ENCODE data around the gene GRIN2C. TPM values are rescaled to one million over a fixed set of nuclear protein-coding genes. Genes with fewer than 3 reads are reported as not detected.

The GRIN2C gene
- total RNA-seq, 1 donor from 2014 or later = not detected

DNA sequence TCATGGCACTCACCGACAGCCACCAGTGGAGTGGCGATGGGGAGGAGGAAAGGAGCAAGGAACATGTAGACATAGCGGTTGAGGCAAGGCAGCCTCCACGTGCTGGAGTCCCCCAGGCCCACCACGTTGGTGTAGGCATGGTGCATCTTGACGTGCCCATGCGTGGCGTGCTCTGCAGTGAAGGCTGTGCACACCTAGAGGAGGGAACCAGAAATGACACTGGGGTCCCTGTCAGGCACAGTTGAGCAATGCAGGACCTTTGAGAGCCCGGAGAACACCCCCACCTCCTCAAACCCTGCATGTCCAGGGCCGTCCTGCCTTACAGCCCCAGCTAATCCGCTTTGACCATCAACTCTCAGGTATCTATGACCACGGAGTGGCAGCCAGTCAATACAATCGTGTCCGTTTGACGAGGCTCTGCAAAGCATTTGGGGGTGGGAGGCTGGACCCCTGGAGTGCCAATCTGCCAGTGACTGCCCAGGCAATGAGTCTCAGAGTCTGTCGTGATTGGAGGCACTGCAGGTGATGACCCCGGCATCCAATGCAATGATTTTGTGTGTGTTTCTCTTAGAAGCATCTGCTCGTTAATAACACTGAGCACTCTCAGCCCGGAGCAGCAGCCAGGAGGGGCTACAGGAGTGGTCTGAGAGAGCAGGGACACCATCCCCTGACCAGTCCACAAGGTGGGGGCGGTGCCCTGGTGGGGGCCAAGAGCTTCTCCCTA lies 23.0 kb upstream of the GRIN2C start:
- no peak overlapping the region for H2AFZ ChIP-seq (replicated peaks)
- no peak overlapping the region for H3K27ac ChIP-seq
- H3K4me1 ChIP-seq = peaks cover 6% of the 10 kb centered on the region
- Mint-ChIP-seq H3K36me3 (no peaks in the 10 kb centered on the region), H3K9me3 (no peaks in the 10 kb centered on the region), H3K27ac (no peak overlapping the region), H3K4me3 (no peak overlapping the region), H3K4me1 (peaks cover 6% of the 10 kb centered on the region), H3K27me3 (ENCODE audit: insufficient read depth, low read depth) (peaks cover 20% of the 10 kb centered on the region)
- no peaks in the 10 kb centered on the region for H3K9me3 ChIP-seq (ENCODE audit: low read depth)
- peak; percentile 22 for DNase-seq (ENCODE audit: low spot score)
- no peaks in the 10 kb centered on the region for H4K20me1 ChIP-seq (ENCODE audit: low read depth)
- no peaks in the 10 kb centered on the region for H3K79me2 ChIP-seq (ENCODE audit: low read depth)
- no peaks in the 10 kb centered on the region for H3K36me3 ChIP-seq
- no peaks in the 10 kb centered on the region for H3K27me3 ChIP-seq
- no peak overlapping the region for H3K9ac ChIP-seq
- H3K4me2 ChIP-seq = peak overlapping the region; percentile 13
- no peak overlapping the region for H3K4me3 ChIP-seq
- TF ChIP-seq, protein P1, sequence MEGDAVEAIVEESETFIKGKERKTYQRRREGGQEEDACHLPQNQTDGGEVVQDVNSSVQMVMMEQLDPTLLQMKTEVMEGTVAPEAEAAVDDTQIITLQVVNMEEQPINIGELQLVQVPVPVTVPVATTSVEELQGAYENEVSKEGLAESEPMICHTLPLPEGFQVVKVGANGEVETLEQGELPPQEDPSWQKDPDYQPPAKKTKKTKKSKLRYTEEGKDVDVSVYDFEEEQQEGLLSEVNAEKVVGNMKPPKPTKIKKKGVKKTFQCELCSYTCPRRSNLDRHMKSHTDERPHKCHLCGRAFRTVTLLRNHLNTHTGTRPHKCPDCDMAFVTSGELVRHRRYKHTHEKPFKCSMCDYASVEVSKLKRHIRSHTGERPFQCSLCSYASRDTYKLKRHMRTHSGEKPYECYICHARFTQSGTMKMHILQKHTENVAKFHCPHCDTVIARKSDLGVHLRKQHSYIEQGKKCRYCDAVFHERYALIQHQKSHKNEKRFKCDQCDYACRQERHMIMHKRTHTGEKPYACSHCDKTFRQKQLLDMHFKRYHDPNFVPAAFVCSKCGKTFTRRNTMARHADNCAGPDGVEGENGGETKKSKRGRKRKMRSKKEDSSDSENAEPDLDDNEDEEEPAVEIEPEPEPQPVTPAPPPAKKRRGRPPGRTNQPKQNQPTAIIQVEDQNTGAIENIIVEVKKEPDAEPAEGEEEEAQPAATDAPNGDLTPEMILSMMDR (IDR thresholded peaks at IDR 0.05) = no peak
- TF ChIP-seq EZH2phosphoT487 (IDR thresholded peaks at IDR 0.05) = no peak
- TF ChIP-seq EZH2 (IDR thresholded peaks at IDR 0.05) = no peak
- H3F3A ChIP-seq (ENCODE audit: low read depth) = no peaks in the 10 kb centered on the region

DNA sequence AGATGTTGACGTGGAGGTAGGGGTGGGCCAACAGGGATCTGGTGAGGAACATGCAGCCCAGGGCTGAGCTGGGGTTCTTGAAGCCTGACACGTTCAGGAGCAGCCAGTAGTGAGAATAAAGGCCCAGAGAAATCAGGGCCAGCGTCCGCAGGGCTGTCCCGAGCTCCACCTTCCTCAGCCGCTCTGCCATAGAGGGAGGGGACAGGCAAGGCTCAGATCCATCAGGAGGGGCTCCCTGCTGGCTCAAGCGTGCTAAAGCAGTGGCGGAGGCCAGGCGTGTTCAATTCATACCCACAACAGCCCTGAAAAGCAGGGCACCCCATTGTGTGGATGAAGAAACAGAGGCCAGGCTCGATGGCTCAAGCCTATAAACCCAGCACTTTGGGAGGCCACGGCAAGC lies 21.4 kb upstream of the GRIN2C start:
- Mint-ChIP-seq H3K4me1 (peaks cover 6% of the 10 kb centered on the region), H3K36me3 (no peaks in the 10 kb centered on the region), H3K4me3 (no peak overlapping the region), H3K27ac (no peak overlapping the region), H3K27me3 (ENCODE audit: insufficient read depth, low read depth) (peaks cover 17% of the 10 kb centered on the region), H3K9me3 (no peaks in the 10 kb centered on the region)
- H3K27me3 ChIP-seq = no peaks in the 10 kb centered on the region
- no peaks in the 10 kb centered on the region for H4K20me1 ChIP-seq (ENCODE audit: low read depth)
- TF ChIP-seq, protein P1 (IDR thresholded peaks at IDR 0.05) = no peak
- no peak for TF ChIP-seq EZH2phosphoT487 (IDR thresholded peaks at IDR 0.05)
- TF ChIP-seq EZH2 (IDR thresholded peaks at IDR 0.05) = no peak
- peaks cover 6% of the 10 kb centered on the region for H3K4me1 ChIP-seq
- no peaks in the 10 kb centered on the region for H3K79me2 ChIP-seq (ENCODE audit: low read depth)
- H3K27ac ChIP-seq = no peak overlapping the region
- DNase-seq (ENCODE audit: low spot score) = no peak
- H3K9me3 ChIP-seq (ENCODE audit: low read depth) = no peaks in the 10 kb centered on the region
- H2AFZ ChIP-seq (replicated peaks) = no peak overlapping the region
- H3F3A ChIP-seq (ENCODE audit: low read depth) = no peaks in the 10 kb centered on the region
- no peak overlapping the region for H3K4me3 ChIP-seq
- H3K36me3 ChIP-seq = no peaks in the 10 kb centered on the region
- no peak overlapping the region for H3K9ac ChIP-seq
- H3K4me2 ChIP-seq = no peak overlapping the region

DNA sequence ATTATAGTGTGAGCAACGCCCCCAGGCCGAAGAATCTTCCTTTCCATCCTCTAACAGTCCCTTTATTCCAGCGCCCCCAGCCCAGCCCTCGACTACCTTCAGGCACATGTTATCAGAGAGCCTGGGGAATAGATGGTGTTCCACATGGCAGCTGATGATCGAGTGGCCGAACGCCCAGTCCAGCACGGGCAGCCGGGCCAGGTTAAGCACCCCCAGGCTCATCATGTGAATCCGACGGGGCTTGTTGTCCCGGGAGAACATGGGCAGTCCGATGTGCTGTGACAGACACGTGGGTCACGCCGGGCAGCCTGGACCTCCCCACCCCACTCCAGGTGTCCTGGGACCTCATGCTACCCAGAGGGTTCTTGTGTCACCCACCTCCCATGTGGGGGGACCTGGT lies 19.6 kb upstream of the GRIN2C start:
- no peaks in the 10 kb centered on the region for H3K36me3 ChIP-seq
- no peak overlapping the region for H3K27ac ChIP-seq
- H3K27me3 ChIP-seq = no peaks in the 10 kb centered on the region
- no peaks in the 10 kb centered on the region for H3K79me2 ChIP-seq (ENCODE audit: low read depth)
- H3K4me3 ChIP-seq = no peak overlapping the region
- DNase-seq (ENCODE audit: low spot score) = no peak
- no peak for TF ChIP-seq EZH2phosphoT487 (IDR thresholded peaks at IDR 0.05)
- TF ChIP-seq, protein P1 (IDR thresholded peaks at IDR 0.05) = no peak
- no peak for TF ChIP-seq EZH2 (IDR thresholded peaks at IDR 0.05)
- no peaks in the 10 kb centered on the region for H3K9me3 ChIP-seq (ENCODE audit: low read depth)
- peaks cover 6% of the 10 kb centered on the region for H3K4me1 ChIP-seq
- no peaks in the 10 kb centered on the region for H3K36me3 Mint-ChIP-seq
- no peaks in the 10 kb centered on the region for H3F3A ChIP-seq (ENCODE audit: low read depth)
- H3K9me3 Mint-ChIP-seq = no peaks in the 10 kb centered on the region
- H3K27ac Mint-ChIP-seq = no peak overlapping the region
- H3K4me2 ChIP-seq = no peak overlapping the region
- no peak overlapping the region for H3K9ac ChIP-seq
- peaks cover 17% of the 10 kb centered on the region for H3K27me3 Mint-ChIP-seq (ENCODE audit: insufficient read depth, low read depth)
- H4K20me1 ChIP-seq (ENCODE audit: low read depth) = no peaks in the 10 kb centered on the region
- peaks cover 6% of the 10 kb centered on the region for H3K4me1 Mint-ChIP-seq
- H3K4me3 Mint-ChIP-seq = no peak overlapping the region
- H2AFZ ChIP-seq (replicated peaks) = no peak overlapping the region
